HG03520 (cell line): ENCODE data around the gene HMSD.

ENCODE experiments used
- ATAC-seq: cut with Tn5 transposase; IDR thresholded peaks from one replicate; pipeline ENCODE4 v1.9.1; 2021; ENCODE audit warnings: mild to moderate bottlenecking, moderate library complexity; ENCODE audit not compliant: unreplicated experiment

The HMSD gene

DNA sequence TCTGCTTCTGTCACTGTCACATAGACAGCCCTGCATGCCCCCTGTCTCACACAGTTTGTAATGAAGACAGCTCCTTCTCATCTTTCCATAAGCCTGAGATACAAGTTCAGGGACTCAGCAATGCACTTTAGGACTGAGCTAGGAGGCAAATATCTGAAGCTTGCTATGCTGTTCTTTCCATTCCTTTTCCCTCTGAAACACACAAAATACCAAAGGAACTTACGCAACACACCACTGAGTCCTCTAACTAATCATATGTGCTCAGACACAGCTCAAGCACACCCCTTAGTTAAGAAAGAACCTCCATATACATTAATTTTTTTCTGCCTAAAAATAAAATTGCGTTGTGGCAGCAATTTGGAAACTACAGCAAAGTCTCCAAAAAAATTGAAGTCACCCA is 38.6 kb downstream of the HMSD start:
- ATAC-seq, result no peak

DNA sequence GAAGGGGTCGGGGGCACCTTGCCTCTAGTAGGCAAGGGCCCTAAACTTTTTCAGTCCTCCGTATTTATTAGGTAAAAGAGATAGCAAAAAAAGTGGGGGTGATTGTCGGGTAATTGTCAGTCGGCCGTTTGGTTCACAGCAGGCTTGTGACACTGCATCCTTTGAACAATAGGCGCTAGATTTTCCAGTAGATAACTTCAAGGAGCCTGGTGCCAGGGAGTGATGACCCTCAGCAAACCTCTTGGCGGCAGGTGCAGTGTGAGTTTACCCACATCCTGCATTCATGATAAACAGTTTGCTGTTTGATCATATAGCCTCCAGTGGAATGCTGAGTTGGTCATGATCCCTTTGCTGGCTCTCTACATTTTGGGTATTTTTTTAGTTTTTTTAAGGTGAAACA is 43.6 kb downstream of the HMSD start:
- no peak for ATAC-seq

DNA sequence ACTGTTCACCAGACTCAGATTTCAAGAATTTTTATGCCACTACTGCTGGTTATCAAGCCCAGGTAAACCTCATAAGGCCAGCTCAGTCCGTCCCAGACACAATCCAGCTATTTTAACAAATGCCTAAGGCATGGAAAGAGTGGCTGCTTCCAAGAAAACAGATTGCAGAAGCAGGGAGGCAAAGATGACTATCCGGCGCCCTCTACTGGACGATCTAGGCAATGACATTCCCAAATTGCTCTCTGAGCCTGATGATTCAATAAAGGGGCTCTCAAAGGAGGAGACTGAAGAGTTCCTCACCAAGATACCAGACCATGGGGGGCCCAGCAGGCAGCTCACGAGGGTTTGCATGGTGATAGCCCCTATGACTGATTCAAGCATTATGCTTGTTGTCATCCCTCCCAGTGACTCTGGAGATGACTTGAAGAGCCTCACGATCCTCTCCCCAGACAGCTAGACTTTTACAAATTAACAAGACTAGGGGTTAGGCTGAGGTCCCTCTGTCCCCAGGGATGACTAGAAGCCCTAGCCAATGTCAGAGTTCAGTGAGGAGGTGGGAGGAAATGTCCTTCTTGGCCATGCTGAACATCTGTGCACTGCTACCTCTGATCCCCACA is 45.8 kb downstream of the HMSD start:
- ATAC-seq, result peak; percentile 58

DNA sequence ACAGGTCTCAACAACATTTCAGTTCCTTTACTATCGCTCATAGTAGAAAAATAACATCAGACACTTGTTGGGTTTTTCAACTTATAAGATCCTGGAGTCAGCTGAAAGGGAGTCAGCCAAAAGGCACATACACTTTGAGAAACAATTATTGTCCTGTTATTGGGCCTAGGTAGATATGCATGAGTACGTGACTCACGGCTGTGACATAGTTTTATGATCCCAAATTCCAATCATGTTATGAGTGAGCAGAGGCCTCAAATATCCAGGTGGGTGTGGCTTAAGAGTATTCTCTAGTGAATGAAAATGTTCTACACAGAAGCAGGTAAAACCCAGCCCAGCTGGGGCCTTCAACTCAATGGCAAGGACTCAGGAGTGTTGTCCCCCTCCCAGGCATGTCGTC is 47.9 kb downstream of the HMSD start:
- no peak for ATAC-seq

DNA sequence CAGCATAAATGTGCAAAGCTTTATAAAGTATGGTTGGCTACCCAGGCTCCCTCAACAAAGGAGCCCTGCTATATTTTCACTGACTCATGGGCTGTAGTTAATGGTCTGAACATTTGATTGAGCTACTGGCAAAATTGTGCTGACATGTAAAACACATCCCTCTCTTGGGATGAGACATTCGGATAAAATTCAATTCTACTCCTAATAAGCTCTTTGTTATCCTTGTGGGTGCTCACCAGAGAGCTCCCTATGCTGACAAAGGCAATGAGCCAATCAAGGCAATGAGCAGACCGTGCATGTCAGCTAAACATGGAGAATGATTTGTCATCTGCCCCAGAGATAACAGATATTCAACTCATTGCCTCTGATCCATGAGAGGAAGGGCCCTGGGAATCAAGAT is 48.5 kb downstream of the HMSD start:
- no peak for ATAC-seq

DNA sequence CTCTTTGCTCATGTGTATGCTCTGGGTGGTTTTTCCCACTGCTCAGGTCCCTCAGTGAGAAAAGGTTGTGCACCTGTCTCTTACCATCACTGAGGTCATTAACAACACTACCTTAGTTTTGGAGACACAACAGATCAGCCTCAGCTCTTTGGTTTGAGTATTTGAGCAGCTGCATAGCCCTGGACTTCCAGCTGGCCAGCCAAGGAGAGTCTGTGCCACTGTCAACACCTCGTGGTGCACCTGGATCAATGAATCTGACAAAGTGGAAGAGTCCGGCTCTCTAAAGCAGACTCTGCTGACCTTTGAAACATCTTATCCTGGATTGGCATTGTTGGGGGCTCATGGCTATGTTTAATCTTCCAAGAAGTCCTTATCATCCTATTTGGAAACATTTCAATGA is 50.8 kb downstream of the HMSD start:
- no peak for ATAC-seq

DNA sequence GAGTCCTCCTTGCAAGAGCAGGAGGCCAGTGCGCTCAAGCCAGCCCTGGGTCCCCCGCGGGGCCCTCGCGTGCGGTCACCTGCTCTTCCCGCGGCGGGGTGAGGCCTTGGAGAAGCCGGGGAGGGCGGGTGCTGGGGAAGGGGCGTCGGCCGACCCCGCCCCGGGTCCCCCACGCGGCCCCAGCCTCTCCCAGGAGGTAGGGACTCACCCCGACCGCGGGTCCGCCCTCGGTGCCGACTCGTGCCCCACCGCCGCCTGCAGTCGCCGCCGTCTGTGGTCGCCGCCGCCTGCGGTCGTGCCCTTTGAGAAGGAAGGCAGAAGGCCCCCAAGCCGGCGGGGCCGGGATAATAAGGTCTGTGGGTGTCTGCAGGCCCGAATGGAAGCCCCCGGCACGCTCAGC is 53.5 kb downstream of the HMSD start:
- no peak for ATAC-seq

DNA sequence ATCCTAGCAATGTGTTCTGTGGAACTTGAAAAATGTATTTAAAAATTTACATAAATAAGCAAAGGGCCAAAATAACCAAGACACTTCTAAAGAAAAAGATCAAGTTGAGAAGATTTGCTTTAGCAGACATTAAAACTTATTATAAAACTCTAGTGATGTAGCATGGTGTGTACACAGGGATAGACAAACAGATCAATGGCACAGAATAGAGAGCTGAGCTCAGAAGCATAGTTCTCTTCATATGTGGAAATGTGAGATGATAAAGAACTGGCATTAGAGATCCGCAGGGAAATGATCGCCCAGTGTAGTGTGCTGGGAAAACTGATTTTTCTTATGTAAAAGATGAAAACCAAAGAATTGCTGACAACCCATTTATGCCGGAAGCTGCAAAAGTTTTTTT is 60.2 kb downstream of the HMSD start:
- ATAC-seq, result no peak
